ENCODE data around the gene CRLF3.
"Not testable (repeated sequence)": the region's sequence is repeated elsewhere in the genome, so short reads cannot be mapped to it uniquely, and the experiment has no call there.

The CRLF3 gene

GRCh38 chr17:30823421-30823820 lies 1.1 kb downstream of the CRLF3 start:
- peaks cover 34% of the 10 kb centered on the region for H3K36me3 Mint-ChIP-seq
- peaks cover 46% of the 10 kb centered on the region for H3K4me1 Mint-ChIP-seq
- H3K4me3 Mint-ChIP-seq, result peak overlapping the region; percentile 91
- no peaks in the 10 kb centered on the region for H3K9me3 Mint-ChIP-seq
- DNase-seq (ENCODE audit: low spot score in 2 of 2), result no peak
- peak overlapping the region; percentile 91 for H3K27ac Mint-ChIP-seq
- ATAC-seq, result no peak

GRCh38 chr17:30822919-30823318 lies 1.6 kb downstream of the CRLF3 start:
- H3K36me3 Mint-ChIP-seq, result peaks cover 38% of the 10 kb centered on the region
- peak in 1 of 2 donors; percentile 57 for DNase-seq (ENCODE audit: low spot score in 2 of 2)
- H3K9me3 Mint-ChIP-seq, ATAC-seq: not testable (repeated sequence)
- peaks cover 46% of the 10 kb centered on the region for H3K4me1 Mint-ChIP-seq
- peak overlapping the region; percentile 75 for H3K27ac Mint-ChIP-seq
- H3K4me3 Mint-ChIP-seq, result peak overlapping the region; percentile 91

GRCh38 chr17:30821871-30822723 lies 2.4 kb downstream of the CRLF3 start:
- H3K27ac Mint-ChIP-seq, result peak overlapping the region; percentile 75
- no peaks in the 10 kb centered on the region for H3K9me3 Mint-ChIP-seq
- peaks cover 38% of the 10 kb centered on the region for H3K36me3 Mint-ChIP-seq
- H3K4me3 Mint-ChIP-seq, result peak overlapping the region; percentile 91
- H3K4me1 Mint-ChIP-seq, result peaks cover 47% of the 10 kb centered on the region
- DNase-seq (ENCODE audit: low spot score in 2 of 2), result peak in 1 of 2 donors; percentile 44
- ATAC-seq, result no peak

- H3K27ac Mint-ChIP-seq, result peak overlapping the region; percentile 88
- H3K4me1 Mint-ChIP-seq, result peaks cover 54% of the 10 kb centered on the region
- H3K4me3 Mint-ChIP-seq, result peak overlapping the region; percentile 91
- no peak for ATAC-seq
- no peak for DNase-seq (ENCODE audit: low spot score in 2 of 2)
- peaks cover 48% of the 10 kb centered on the region for H3K36me3 Mint-ChIP-seq
- H3K9me3 Mint-ChIP-seq, result no peaks in the 10 kb centered on the region
Observed at GRCh38 chr17:30819971-30820705, 4.4 kb downstream of the CRLF3 start.

GRCh38 chr17:30816165-30816564 lies 8.3 kb downstream of the CRLF3 start:
- peaks cover 43% of the 10 kb centered on the region for H3K4me1 Mint-ChIP-seq
- H3K9me3 Mint-ChIP-seq, result no peaks in the 10 kb centered on the region
- no peak overlapping the region for H3K27ac Mint-ChIP-seq
- DNase-seq (ENCODE audit: low spot score in 2 of 2) (no peak), ATAC-seq (no peak)
- no peak overlapping the region for H3K4me3 Mint-ChIP-seq
- peaks cover 62% of the 10 kb centered on the region for H3K36me3 Mint-ChIP-seq

GRCh38 chr17:30814860-30815259 lies 9.6 kb downstream of the CRLF3 start:
- Mint-ChIP-seq H3K36me3 (peaks cover 61% of the 10 kb centered on the region), H3K4me1 (peaks cover 32% of the 10 kb centered on the region)
- not testable (repeated sequence) for H3K4me3 Mint-ChIP-seq; H3K27ac Mint-ChIP-seq; DNase-seq (ENCODE audit: low spot score in 2 of 2); H3K9me3 Mint-ChIP-seq; ATAC-seq

- H3K27ac Mint-ChIP-seq; ATAC-seq; H3K4me3 Mint-ChIP-seq; DNase-seq (ENCODE audit: low spot score in 2 of 2); H3K9me3 Mint-ChIP-seq: not testable (repeated sequence)
- H3K36me3 Mint-ChIP-seq, result peaks cover 66% of the 10 kb centered on the region
- peaks cover 36% of the 10 kb centered on the region for H3K4me1 Mint-ChIP-seq
Observed at GRCh38 chr17:30814236-30814635, 10.3 kb downstream of the CRLF3 start.

GRCh38 chr17:30812218-30813177 lies 12.0 kb downstream of the CRLF3 start:
- peaks cover 35% of the 10 kb centered on the region for H3K4me1 Mint-ChIP-seq
- ATAC-seq, result peak; percentile 84
- no peak overlapping the region for H3K4me3 Mint-ChIP-seq
- H3K36me3 Mint-ChIP-seq, result peaks cover 66% of the 10 kb centered on the region
- peak overlapping the region; percentile 88 for H3K27ac Mint-ChIP-seq
- H3K9me3 Mint-ChIP-seq, result no peaks in the 10 kb centered on the region
- no peak for DNase-seq (ENCODE audit: low spot score in 2 of 2)

- H3K4me3 Mint-ChIP-seq, result peak overlapping the region; percentile 68
- ATAC-seq (peak; percentile 39), DNase-seq (ENCODE audit: low spot score in 2 of 2) (no peak)
- H3K9me3 Mint-ChIP-seq, result no peaks in the 10 kb centered on the region
- H3K36me3 Mint-ChIP-seq, result peaks cover 50% of the 10 kb centered on the region
- H3K4me1 Mint-ChIP-seq, result peaks cover 40% of the 10 kb centered on the region
- H3K27ac Mint-ChIP-seq, result peak overlapping the region; percentile 93
Observed at GRCh38 chr17:30809867-30810266, 14.6 kb downstream of the CRLF3 start.

GRCh38 chr17:30808785-30809286 lies 15.7 kb downstream of the CRLF3 start:
- peak overlapping the region; percentile 68 for H3K4me3 Mint-ChIP-seq
- no peaks in the 10 kb centered on the region for H3K9me3 Mint-ChIP-seq
- H3K36me3 Mint-ChIP-seq, result peaks cover 52% of the 10 kb centered on the region
- peak overlapping the region; percentile 93 for H3K27ac Mint-ChIP-seq
- H3K4me1 Mint-ChIP-seq, result peaks cover 47% of the 10 kb centered on the region
- DNase-seq (ENCODE audit: low spot score in 2 of 2) (no peak), ATAC-seq (peak; percentile 83)

GRCh38 chr17:30807896-30808295 lies 16.6 kb downstream of the CRLF3 start:
- peaks cover 61% of the 10 kb centered on the region for H3K36me3 Mint-ChIP-seq

GRCh38 chr17:30805944-30806456 lies 18.5 kb downstream of the CRLF3 start:
- no peaks in the 10 kb centered on the region for H3K9me3 Mint-ChIP-seq
- H3K4me3 Mint-ChIP-seq, result no peak overlapping the region
- DNase-seq (ENCODE audit: low spot score in 2 of 2) (no peak), ATAC-seq (no peak)
- H3K27ac Mint-ChIP-seq, result peak overlapping the region; percentile 53
- peaks cover 66% of the 10 kb centered on the region for H3K36me3 Mint-ChIP-seq
- H3K4me1 Mint-ChIP-seq, result peaks cover 35% of the 10 kb centered on the region

More at GRCh38 chr17:30807896-30808295, 16.6 kb downstream of the CRLF3 start:
- peak overlapping the region; percentile 26 for H3K27ac Mint-ChIP-seq
- no peak for DNase-seq (ENCODE audit: low spot score in 2 of 2)
- no peaks in the 10 kb centered on the region for H3K9me3 Mint-ChIP-seq
- H3K4me3 Mint-ChIP-seq, result peak overlapping the region; percentile 68
- peaks cover 41% of the 10 kb centered on the region for H3K4me1 Mint-ChIP-seq
- no peak for ATAC-seq

GRCh38 chr17:30801671-30802070 lies 22.8 kb downstream of the CRLF3 start:
- DNase-seq (ENCODE audit: low spot score in 2 of 2) (no peak), ATAC-seq (no peak)
- H3K27ac Mint-ChIP-seq, result no peak overlapping the region
- no peak overlapping the region for H3K4me3 Mint-ChIP-seq
- no peaks in the 10 kb centered on the region for H3K9me3 Mint-ChIP-seq
- H3K4me1 Mint-ChIP-seq, result peaks cover 17% of the 10 kb centered on the region
- H3K36me3 Mint-ChIP-seq, result peaks cover 81% of the 10 kb centered on the region

- Mint-ChIP-seq H3K4me1 (peaks cover 11% of the 10 kb centered on the region), H3K9me3 (no peaks in the 10 kb centered on the region), H3K36me3 (peaks cover 100% of the 10 kb centered on the region), H3K4me3 (peak overlapping the region; percentile 1), H3K27ac (peak overlapping the region; percentile 84)
- no peak for DNase-seq (ENCODE audit: low spot score in 2 of 2)
- peak; percentile 100 for ATAC-seq
Observed at GRCh38 chr17:30796016-30796415, 28.5 kb downstream of the CRLF3 start.
